Lower lobe of right lung (tissue), 2 donors: Measurements from ENCODE around the gene EFCC1. TPM values are rescaled to one million over a fixed set of nuclear protein-coding genes. Genes with fewer than 3 reads are reported as not detected.

ENCODE experiments used
- ATAC-seq, 2 donors: fragments of 200-7000 bp; cut with Tn5 transposase; one replicate each; pipeline ENCODE4 v1.9.1; 2020 to 2022; ENCODE audit warnings: mild to moderate bottlenecking in 2 of 2, moderate library complexity in 2 of 2
- DNase-seq: peaks from one replicate; pipeline ENCODE4 v3.0.0-alpha.2; 2020
- H3K27ac ChIP-seq: fragments of 200-600 bp; one replicate; pipeline ENCODE4 v1.8.0; 2022
- H3K27me3 ChIP-seq: fragments of 200-600 bp; one replicate; pipeline ENCODE4 v1.8.0; 2022; ENCODE audit warnings: low read depth
- H3K36me3 ChIP-seq: fragments of 200-600 bp; one replicate; pipeline ENCODE4 v1.8.0; 2022; ENCODE audit warnings: mild to moderate bottlenecking
- H3K4me1 ChIP-seq: fragments of 200-600 bp; one replicate; pipeline ENCODE4 v1.8.0; 2022
- H3K4me3 ChIP-seq: fragments of 200-600 bp; one replicate; pipeline ENCODE4 v1.8.0; 2022; ENCODE audit warnings: mild to moderate bottlenecking
- H3K9me3 ChIP-seq: fragments of 200-600 bp; one replicate; pipeline ENCODE4 v1.8.0; 2022
- intact Hi-C: fragments of 100-400 bp; cut with DNase I; formaldehyde crosslinking; loops from one replicate; pipeline ENCODE4 v1.11.0; 2022
- total RNA-seq: library from RNA; stranded (reverse); fragmentation: NEBNext Ultra II Directional; extraction: Animal tissue kit (Norgen Biotek cat#: 25700); gene quantifications from one replicate; pipeline ENCODE4 v1.2.1, GENCODE V29; 2021
- TF ChIP-seq, protein P1 (sequence below): fragments of 200-600 bp; IDR thresholded peaks from one replicate; pipeline ENCODE4 v1.8.0; 2022; ENCODE audit warnings: antibody characterized with exemption, mild to moderate bottlenecking
- donor health status: DM: no; HTN: yes; CAD: no; lungs with severe emphysema.

Gene EFCC1
- total RNA-seq, 1 donor from 2014 or later = 12.1 TPM

DNA sequence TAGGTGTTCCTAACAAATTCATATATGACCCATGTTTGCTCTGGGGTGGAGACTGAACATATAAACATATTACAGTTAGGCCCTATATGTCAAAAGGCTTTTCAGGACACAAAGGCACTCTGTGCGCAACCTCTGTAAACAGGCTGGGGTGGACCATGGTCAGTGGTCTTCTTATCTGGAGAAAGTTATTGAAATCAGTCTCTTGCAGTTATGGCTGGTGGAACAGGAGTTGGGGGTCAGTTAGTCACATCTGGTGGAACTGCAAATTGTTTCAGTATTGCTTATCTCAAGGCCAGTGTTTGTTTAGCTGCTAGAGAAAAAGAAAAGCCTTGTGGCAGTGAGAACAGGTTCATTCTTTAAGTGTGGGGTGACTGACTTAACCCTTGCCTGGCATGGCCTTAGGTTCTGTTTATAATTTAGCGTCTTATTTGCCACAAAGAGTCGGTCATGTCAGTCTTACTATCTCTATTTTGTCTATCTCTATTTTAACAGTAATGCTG, 53.6 kb downstream of the EFCC1 start:
- ATAC-seq (peak in 1 of 2 donors; percentile 34), DNase-seq (no peak)
- TF ChIP-seq, protein P1, sequence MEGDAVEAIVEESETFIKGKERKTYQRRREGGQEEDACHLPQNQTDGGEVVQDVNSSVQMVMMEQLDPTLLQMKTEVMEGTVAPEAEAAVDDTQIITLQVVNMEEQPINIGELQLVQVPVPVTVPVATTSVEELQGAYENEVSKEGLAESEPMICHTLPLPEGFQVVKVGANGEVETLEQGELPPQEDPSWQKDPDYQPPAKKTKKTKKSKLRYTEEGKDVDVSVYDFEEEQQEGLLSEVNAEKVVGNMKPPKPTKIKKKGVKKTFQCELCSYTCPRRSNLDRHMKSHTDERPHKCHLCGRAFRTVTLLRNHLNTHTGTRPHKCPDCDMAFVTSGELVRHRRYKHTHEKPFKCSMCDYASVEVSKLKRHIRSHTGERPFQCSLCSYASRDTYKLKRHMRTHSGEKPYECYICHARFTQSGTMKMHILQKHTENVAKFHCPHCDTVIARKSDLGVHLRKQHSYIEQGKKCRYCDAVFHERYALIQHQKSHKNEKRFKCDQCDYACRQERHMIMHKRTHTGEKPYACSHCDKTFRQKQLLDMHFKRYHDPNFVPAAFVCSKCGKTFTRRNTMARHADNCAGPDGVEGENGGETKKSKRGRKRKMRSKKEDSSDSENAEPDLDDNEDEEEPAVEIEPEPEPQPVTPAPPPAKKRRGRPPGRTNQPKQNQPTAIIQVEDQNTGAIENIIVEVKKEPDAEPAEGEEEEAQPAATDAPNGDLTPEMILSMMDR = no peak
- H3K36me3 ChIP-seq = no peaks in the 10 kb centered on the region
- no peak overlapping the region for H3K4me3 ChIP-seq
- H3K27ac ChIP-seq = peak overlapping the region; percentile 27
- H3K4me1 ChIP-seq = peaks cover 33% of the 10 kb centered on the region
- H3K27me3 ChIP-seq = no peaks in the 10 kb centered on the region
- intact Hi-C loops = no loop called here
- H3K9me3 ChIP-seq = no peaks in the 10 kb centered on the region

DNA sequence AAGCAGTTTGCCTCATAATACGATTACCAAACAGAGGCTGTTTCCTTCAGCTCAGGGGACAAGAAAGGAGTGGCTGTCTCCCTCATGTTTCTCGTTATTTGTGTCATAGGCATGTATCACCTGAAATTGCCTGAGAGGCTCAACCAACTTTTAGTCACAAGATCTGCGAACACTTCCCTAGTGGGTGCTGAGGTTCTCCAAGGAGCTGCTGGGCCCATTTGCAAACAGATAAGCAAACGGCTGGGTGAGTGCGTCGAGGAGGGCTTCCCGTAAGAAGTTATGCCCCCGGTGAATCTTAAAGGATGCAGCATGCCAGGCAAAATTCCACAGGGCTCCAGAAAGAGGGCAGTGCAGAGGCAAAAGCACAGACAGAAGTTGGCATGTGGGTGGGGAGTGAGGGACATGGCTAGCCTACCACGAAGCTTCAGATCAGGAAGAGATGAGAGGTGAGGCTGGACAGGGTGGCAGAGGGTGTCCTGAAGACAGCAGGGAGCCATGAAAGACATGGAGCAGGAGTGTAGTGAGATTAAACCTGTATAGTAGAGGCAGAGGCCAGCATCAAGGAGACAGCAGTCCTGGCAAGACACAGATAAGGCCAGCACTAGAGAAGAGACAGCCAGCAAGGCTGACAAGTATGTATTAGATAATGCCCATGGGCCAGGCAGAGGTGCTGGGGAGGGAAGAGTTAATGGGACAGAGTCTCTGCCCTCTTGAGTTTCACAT, 55.5 kb downstream of the EFCC1 start:
- Histone ChIP-seq H3K27ac (no peak overlapping the region), H3K9me3 (no peaks in the 10 kb centered on the region), H3K4me1 (peaks cover 33% of the 10 kb centered on the region), H3K36me3 (no peaks in the 10 kb centered on the region), H3K4me3 (no peak overlapping the region), H3K27me3 (no peaks in the 10 kb centered on the region)
- intact Hi-C loops = no loop called here
- peak; percentile 16 for DNase-seq
- TF ChIP-seq, protein P1 = no peak
- no peak for ATAC-seq

- Histone ChIP-seq H3K36me3 (no peaks in the 10 kb centered on the region), H3K27ac (no peak overlapping the region), H3K4me1 (peaks cover 27% of the 10 kb centered on the region), H3K27me3 (no peaks in the 10 kb centered on the region), H3K9me3 (no peaks in the 10 kb centered on the region), H3K4me3 (no peak overlapping the region)
- TF ChIP-seq, protein P1 = no peak
- intact Hi-C loops = no loop called here
- DNase-seq = peak; percentile 13
- no peak for ATAC-seq
These were observed 56.1 kb downstream of the EFCC1 start for GRCh38 chr3:129057249-129057648.

DNA sequence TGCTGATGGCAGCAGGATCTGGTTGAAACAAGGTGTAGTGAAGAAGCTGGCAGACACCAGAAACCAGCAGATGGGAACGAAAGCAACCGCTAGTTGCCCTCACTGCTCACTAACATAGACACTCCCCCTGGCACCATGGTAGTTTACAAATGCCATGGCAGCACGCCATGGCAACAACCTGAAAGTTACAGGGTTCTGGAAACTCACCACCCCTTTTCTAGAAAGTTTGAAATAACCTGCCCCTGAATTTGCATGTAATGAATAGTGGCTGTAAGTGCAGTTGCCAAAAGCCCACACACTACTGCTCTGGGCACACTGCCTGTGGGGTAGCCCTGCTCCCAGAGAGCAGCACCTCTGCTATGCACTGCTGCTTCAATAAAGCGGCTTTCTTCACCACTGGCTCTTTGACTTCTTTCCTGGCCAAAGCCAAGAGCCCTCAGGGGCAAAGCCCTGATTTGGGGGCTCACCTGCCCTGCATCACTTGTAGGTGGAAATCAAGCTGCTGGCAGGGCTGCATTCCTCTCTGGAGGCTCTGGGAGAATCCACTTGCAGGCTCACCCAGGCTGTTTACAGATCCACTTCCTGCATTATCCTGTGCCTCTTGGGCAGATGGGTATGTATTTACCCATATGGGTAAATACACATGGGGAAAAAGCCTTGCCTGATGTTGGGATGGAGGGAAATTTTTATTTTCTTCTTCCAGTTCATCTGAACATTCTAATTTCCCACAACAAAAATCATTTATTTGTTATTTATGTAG, 57.5 kb downstream of the EFCC1 start:
- Histone ChIP-seq H3K9me3 (no peaks in the 10 kb centered on the region), H3K36me3 (no peaks in the 10 kb centered on the region), H3K27ac (no peak overlapping the region), H3K27me3 (no peaks in the 10 kb centered on the region), H3K4me3 (no peak overlapping the region), H3K4me1 (peaks cover 16% of the 10 kb centered on the region)
- TF ChIP-seq, protein P1 = no peak
- intact Hi-C loops = no loop called here
- ATAC-seq = peak in 1 of 2 donors; percentile 25
- DNase-seq = peak; percentile 36

- intact Hi-C loops = no loop called here
- ATAC-seq (no peak), DNase-seq (peak; percentile 28)
- Histone ChIP-seq H3K4me1 (peaks cover 9% of the 10 kb centered on the region), H3K27ac (no peak overlapping the region), H3K9me3 (no peaks in the 10 kb centered on the region), H3K36me3 (no peaks in the 10 kb centered on the region), H3K27me3 (no peaks in the 10 kb centered on the region), H3K4me3 (no peak overlapping the region)
- TF ChIP-seq, protein P1 = no peak
These were observed 58.3 kb downstream of the EFCC1 start for GRCh38 chr3:129059311-129059958.
